Vagina (tissue), 2 donors: ENCODE measurements around the gene TMEM38A. TPM values are rescaled to one million over a fixed set of nuclear protein-coding genes. Genes with fewer than 3 reads are reported as not detected.
"Not testable (repeated sequence)": the region's sequence is repeated elsewhere in the genome, so short reads cannot be mapped to it uniquely, and the experiment has no call there.

Source experiments
- DNase-seq, 2 donors: peaks; one replicate each; pipeline ENCODE4 v3.0.0-alpha.2; 2017; ENCODE audit errors: extremely low spot score in 2 of 2
- H3K27ac ChIP-seq: fragments of 200-600 bp; sonication (generic); one replicate; pipeline ENCODE4 v1.5.1; 2019
- H3K27me3 ChIP-seq: fragments of 200-600 bp; sonication (generic); one replicate; pipeline ENCODE4 v1.5.1; 2019
- H3K36me3 ChIP-seq, 2 donors: fragments of 200-600 bp; sonication (generic); one replicate each; pipeline ENCODE4 v1.5.1; 2017 to 2019
- H3K4me1 ChIP-seq: fragments of 200-600 bp; sonication (generic); one replicate; pipeline ENCODE4 v1.5.1; 2019
- H3K4me3 ChIP-seq, 2 donors: fragments of 200-600 bp; sonication (generic); 1 replicate in 1 of 2; 2 replicates in 1 of 2; pipeline ENCODE4 v1.5.1; 2016 to 2019
- H3K9me3 ChIP-seq: fragments of 200-600 bp; sonication (generic); one replicate; pipeline ENCODE4 v1.5.1; 2019
- CTCF ChIP-seq, 3 experiments: fragments of 450-650 bp in 2 of 3; fragments of 200-600 bp in 1 of 3; sonication (generic) in 1 of 3; IDR thresholded peaks; one replicate each; pipeline ENCODE4 v1.5.1; 2017 to 2019; ENCODE audit warnings: antibody characterized with exemption in 3 of 3, mild to moderate bottlenecking in 2 of 3, moderate library complexity in 2 of 3
- POLR2A ChIP-seq, 2 donors: fragments of 450-650 bp; IDR thresholded peaks; one replicate each; pipeline ENCODE4 v1.6.1; 2017; ENCODE audit warnings: antibody characterized with exemption in 2 of 2, mild to moderate bottlenecking in 2 of 2, moderate library complexity in 2 of 2
- POLR2AphosphoS5 ChIP-seq, 2 donors: sonication (generic); formaldehyde crosslinking; IDR thresholded peaks; one replicate each; pipeline ENCODE4 v1.9.0; 2017; ENCODE audit warnings: antibody characterized with exemption in 2 of 2, mild to moderate bottlenecking in 2 of 2, low read depth in 1 of 2; ENCODE audit not compliant: insufficient read depth in 1 of 2
- intact Hi-C: fragments of 100-400 bp; cut with DNase I; formaldehyde crosslinking; loops from one replicate; pipeline ENCODE4 v1.15.1; 2023
- total RNA-seq: library from RNA; depleted of rRNA; stranded (reverse); fragments of >200 nt; gene quantifications from one replicate; pipeline ENCODE4 v1.2.3, GENCODE V29; 2016

The TMEM38A gene
- total RNA-seq, 1 donor from 2014 or later, result 4.7 TPM

GRCh38 chr19:16670291-16670690, 9.4 kb downstream of the TMEM38A start:
- TF ChIP-seq POLR2A (IDR thresholded peaks at IDR 0.05) (no peak), POLR2AphosphoS5 (IDR thresholded peaks at IDR 0.05; ENCODE audit: insufficient read depth in 1 of 2, low read depth in 1 of 2) (no peak), CTCF (IDR thresholded peaks at IDR 0.05) (no peak)

GRCh38 chr19:16671652-16672274, 10.8 kb downstream of the TMEM38A start:
- TF ChIP-seq CTCF (IDR thresholded peaks at IDR 0.05) (no peak), POLR2A (IDR thresholded peaks at IDR 0.05) (no peak)
- H3K36me3 ChIP-seq, result no peaks in the 10 kb centered on the region
- H3K4me3 ChIP-seq, result no peak overlapping the region
- H3K4me1 ChIP-seq, result no peaks in the 10 kb centered on the region
- H3K9me3 ChIP-seq, result no peaks in the 10 kb centered on the region
- DNase-seq, result no peak
- intact Hi-C loops, result no loop called here
- no peak overlapping the region for H3K27ac ChIP-seq
- no peaks in the 10 kb centered on the region for H3K27me3 ChIP-seq

More at GRCh38 chr19:16670291-16670690, 9.4 kb downstream of the TMEM38A start:
- Histone ChIP-seq H3K27ac (no peak overlapping the region), H3K4me3 (no peak overlapping the region), H3K36me3 (no peaks in the 10 kb centered on the region), H3K4me1 (no peaks in the 10 kb centered on the region), H3K9me3 (no peaks in the 10 kb centered on the region), H3K27me3 (no peaks in the 10 kb centered on the region)
- intact Hi-C loops, result no loop called here
- no peak for DNase-seq

GRCh38 chr19:16673231-16673630, 12.3 kb downstream of the TMEM38A start:
- intact Hi-C loops, result no loop called here

GRCh38 chr19:16673839-16674238, 12.9 kb downstream of the TMEM38A start:
- intact Hi-C loops, DNase-seq, H3K36me3 ChIP-seq, H3K27ac ChIP-seq, H3K27me3 ChIP-seq, H3K4me1 ChIP-seq, H3K4me3 ChIP-seq, H3K9me3 ChIP-seq: not testable (repeated sequence)

More at GRCh38 chr19:16673231-16673630, 12.3 kb downstream of the TMEM38A start:
- no peaks in the 10 kb centered on the region for H3K27me3 ChIP-seq
- no peak overlapping the region for H3K4me3 ChIP-seq
- H3K36me3 ChIP-seq, result no peaks in the 10 kb centered on the region
- TF ChIP-seq POLR2A (IDR thresholded peaks at IDR 0.05) (no peak), CTCF (IDR thresholded peaks at IDR 0.05) (no peak), POLR2AphosphoS5 (IDR thresholded peaks at IDR 0.05; ENCODE audit: insufficient read depth in 1 of 2, low read depth in 1 of 2) (no peak)
- no peaks in the 10 kb centered on the region for H3K9me3 ChIP-seq
- H3K27ac ChIP-seq, result no peak overlapping the region
- H3K4me1 ChIP-seq, result no peaks in the 10 kb centered on the region
- no peak for DNase-seq

- Histone ChIP-seq H3K4me3 (no peak overlapping the region), H3K9me3 (no peaks in the 10 kb centered on the region), H3K4me1 (no peaks in the 10 kb centered on the region), H3K27me3 (no peaks in the 10 kb centered on the region), H3K36me3 (peaks cover 0 to 11% of the 10 kb centered on the region in 2 donors), H3K27ac (no peak overlapping the region)
- intact Hi-C loops, result no loop called here
- DNase-seq, result no peak
- TF ChIP-seq POLR2AphosphoS5 (IDR thresholded peaks at IDR 0.05; ENCODE audit: insufficient read depth in 1 of 2, low read depth in 1 of 2) (no peak), CTCF (IDR thresholded peaks at IDR 0.05) (no peak), POLR2A (IDR thresholded peaks at IDR 0.05) (no peak)
Measured at GRCh38 chr19:16676101-16676798, 15.3 kb downstream of the TMEM38A start.
